Measurements from ENCODE around the gene NBAS.

Gene NBAS

DNA sequence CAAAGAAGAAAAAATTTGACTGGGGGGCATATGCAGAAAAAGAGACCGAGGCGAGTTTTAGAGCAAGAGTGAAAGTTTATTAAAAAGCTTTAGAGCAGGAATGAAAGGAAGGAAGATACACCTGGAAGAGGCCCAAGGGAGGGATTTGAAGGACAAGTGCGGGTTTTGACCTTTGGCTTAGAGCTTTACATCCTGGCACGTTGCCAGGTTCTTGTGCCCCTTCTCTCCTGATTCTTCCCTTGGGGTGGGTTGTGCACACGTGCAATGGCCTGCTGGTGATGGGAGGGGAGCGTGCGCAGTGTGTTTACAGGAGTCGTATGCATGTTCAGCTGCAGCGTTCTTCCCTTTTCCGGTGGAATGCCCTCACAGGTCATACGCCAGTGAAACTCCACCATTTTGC lies 208.8 kb downstream of the NBAS start:
- Histone ChIP-seq H3K36me3 (ENCODE audit: insufficient read depth, low read length) (peaks cover 3% of the 10 kb centered on the region; the same call in 1 of the 2 replicates), H4K20me1 (ENCODE audit: insufficient read depth, low read length) (no peaks in the 10 kb centered on the region), H2AFZ (ENCODE audit: low read length) (no peak overlapping the region), H3K9me3 (ENCODE audit: low read length) (no peaks in the 10 kb centered on the region), H3K27me3 (ENCODE audit: insufficient read depth, low read length) (no peaks in the 10 kb centered on the region), H3K4me2 (ENCODE audit: low read length) (no peak overlapping the region), H3K79me2 (ENCODE audit: insufficient read depth, low read length) (no peaks in the 10 kb centered on the region), H3K27ac (ENCODE audit: low read depth, low read length, poor library complexity, severe bottlenecking) (no peak overlapping the region), H3K9me2 (ENCODE audit: low read depth, low read length) (no peaks in the 10 kb centered on the region), H3K4me3 (ENCODE audit: low read depth, low read length, poor library complexity, severe bottlenecking) (no peak overlapping the region), H3K9ac (ENCODE audit: low read length) (no peak overlapping the region), H3F3A (ENCODE audit: insufficient read depth, low read length) (no peaks in the 10 kb centered on the region), H3K4me1 (ENCODE audit: insufficient read depth, low read length, severe bottlenecking) (no peaks in the 10 kb centered on the region)
- no peak for TF ChIP-seq EZH2 (IDR thresholded peaks at IDR 0.05; ENCODE audit: borderline replicate concordance, low read length)
- TF ChIP-seq, protein P1, sequence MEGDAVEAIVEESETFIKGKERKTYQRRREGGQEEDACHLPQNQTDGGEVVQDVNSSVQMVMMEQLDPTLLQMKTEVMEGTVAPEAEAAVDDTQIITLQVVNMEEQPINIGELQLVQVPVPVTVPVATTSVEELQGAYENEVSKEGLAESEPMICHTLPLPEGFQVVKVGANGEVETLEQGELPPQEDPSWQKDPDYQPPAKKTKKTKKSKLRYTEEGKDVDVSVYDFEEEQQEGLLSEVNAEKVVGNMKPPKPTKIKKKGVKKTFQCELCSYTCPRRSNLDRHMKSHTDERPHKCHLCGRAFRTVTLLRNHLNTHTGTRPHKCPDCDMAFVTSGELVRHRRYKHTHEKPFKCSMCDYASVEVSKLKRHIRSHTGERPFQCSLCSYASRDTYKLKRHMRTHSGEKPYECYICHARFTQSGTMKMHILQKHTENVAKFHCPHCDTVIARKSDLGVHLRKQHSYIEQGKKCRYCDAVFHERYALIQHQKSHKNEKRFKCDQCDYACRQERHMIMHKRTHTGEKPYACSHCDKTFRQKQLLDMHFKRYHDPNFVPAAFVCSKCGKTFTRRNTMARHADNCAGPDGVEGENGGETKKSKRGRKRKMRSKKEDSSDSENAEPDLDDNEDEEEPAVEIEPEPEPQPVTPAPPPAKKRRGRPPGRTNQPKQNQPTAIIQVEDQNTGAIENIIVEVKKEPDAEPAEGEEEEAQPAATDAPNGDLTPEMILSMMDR (IDR thresholded peaks at IDR 0.05; ENCODE audit: low read length), result no peak

DNA sequence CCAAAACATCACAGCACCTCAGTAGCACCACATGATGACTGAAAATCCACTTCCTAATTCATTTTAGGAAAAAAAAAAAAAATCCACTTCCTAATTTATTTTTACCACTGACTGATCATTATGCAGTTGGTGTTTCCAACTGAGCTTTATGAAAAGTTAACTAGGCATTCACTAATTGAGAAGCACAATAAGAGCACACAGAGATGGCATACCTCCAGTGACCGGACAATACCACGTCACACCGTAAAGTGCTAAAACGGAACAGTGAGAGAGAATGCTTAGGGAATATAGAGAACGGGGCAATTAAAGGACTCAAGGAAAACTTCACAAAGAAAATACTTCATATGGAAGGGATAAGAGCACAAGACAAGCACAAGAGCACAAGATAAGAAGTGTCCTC lies 212.5 kb downstream of the NBAS start:
- H3K4me1 ChIP-seq (ENCODE audit: insufficient read depth, low read length, severe bottlenecking), result no peaks in the 10 kb centered on the region
- TF ChIP-seq EZH2 (IDR thresholded peaks at IDR 0.05; ENCODE audit: borderline replicate concordance, low read length), result no peak
- TF ChIP-seq, protein P1 (IDR thresholded peaks at IDR 0.05; ENCODE audit: low read length), result no peak
- H3K9me3 ChIP-seq (ENCODE audit: low read length), result no peaks in the 10 kb centered on the region
- no peaks in the 10 kb centered on the region for H3F3A ChIP-seq (ENCODE audit: insufficient read depth, low read length)
- no peak overlapping the region for H2AFZ ChIP-seq (ENCODE audit: low read length)
- H3K4me2 ChIP-seq (ENCODE audit: low read length), result no peak overlapping the region
- H3K4me3 ChIP-seq (ENCODE audit: low read depth, low read length, poor library complexity, severe bottlenecking), result no peak overlapping the region
- H3K79me2 ChIP-seq (ENCODE audit: insufficient read depth, low read length), result no peaks in the 10 kb centered on the region
- 0 out of 2 replicates have a peak, but pooled peaks cover 3% of the 10 kb centered on the region for H3K36me3 ChIP-seq (ENCODE audit: insufficient read depth, low read length)
- no peak overlapping the region for H3K9ac ChIP-seq (ENCODE audit: low read length)
- no peaks in the 10 kb centered on the region for H3K27me3 ChIP-seq (ENCODE audit: insufficient read depth, low read length)
- no peak overlapping the region for H3K27ac ChIP-seq (ENCODE audit: low read depth, low read length, poor library complexity, severe bottlenecking)
- H3K9me2 ChIP-seq (ENCODE audit: low read depth, low read length), result no peaks in the 10 kb centered on the region
- no peaks in the 10 kb centered on the region for H4K20me1 ChIP-seq (ENCODE audit: insufficient read depth, low read length)

DNA sequence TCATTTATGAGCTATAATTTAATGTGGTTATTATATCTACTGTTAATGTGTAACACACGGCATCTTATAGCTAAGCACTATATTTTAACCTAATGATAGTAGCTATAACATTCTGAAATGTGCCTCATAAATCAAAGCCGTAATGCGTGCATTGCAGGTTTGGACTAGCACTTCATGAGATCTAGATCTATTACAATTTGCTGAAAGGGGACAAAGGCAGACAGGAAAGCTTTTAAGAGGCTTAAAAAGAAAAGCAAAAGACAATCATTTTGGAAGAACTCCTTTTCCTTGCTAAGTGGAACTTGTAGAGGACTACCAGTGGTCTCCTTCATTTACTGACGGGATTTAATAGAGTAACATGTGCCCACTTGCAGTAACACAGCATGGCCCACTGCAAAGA lies 213.1 kb downstream of the NBAS start:
- Histone ChIP-seq H3K27me3 (ENCODE audit: insufficient read depth, low read length) (no peaks in the 10 kb centered on the region), H3K9ac (ENCODE audit: low read length) (no peak overlapping the region), H3K4me1 (ENCODE audit: insufficient read depth, low read length, severe bottlenecking) (no peaks in the 10 kb centered on the region), H3K9me3 (ENCODE audit: low read length) (no peaks in the 10 kb centered on the region), H3F3A (ENCODE audit: insufficient read depth, low read length) (no peaks in the 10 kb centered on the region), H3K36me3 (ENCODE audit: insufficient read depth, low read length) (0 out of 2 replicates have a peak, but pooled peaks cover under 1% of the 10 kb centered on the region), H3K27ac (ENCODE audit: low read depth, low read length, poor library complexity, severe bottlenecking) (no peak overlapping the region), H3K79me2 (ENCODE audit: insufficient read depth, low read length) (no peaks in the 10 kb centered on the region), H3K9me2 (ENCODE audit: low read depth, low read length) (no peaks in the 10 kb centered on the region), H4K20me1 (ENCODE audit: insufficient read depth, low read length) (no peaks in the 10 kb centered on the region), H2AFZ (ENCODE audit: low read length) (no peak overlapping the region), H3K4me3 (ENCODE audit: low read depth, low read length, poor library complexity, severe bottlenecking) (no peak overlapping the region), H3K4me2 (ENCODE audit: low read length) (no peak overlapping the region)
- TF ChIP-seq, protein P1 (IDR thresholded peaks at IDR 0.05; ENCODE audit: low read length), result no peak
- TF ChIP-seq EZH2 (IDR thresholded peaks at IDR 0.05; ENCODE audit: borderline replicate concordance, low read length), result no peak

All from OCI-LY1 (cell line).